ENCODE measurements around the gene BTBD8.
"Not testable (repeated sequence)": the region's sequence is repeated elsewhere in the genome, so short reads cannot be mapped to it uniquely, and the experiment has no call there.

BTBD8 gene

GRCh38 chr1:92075311-92075710 lies 4.8 kb upstream of the BTBD8 start, which contains the start of gene SETSIP:
Gene SETSIP, minus strand, starts transcription at chr1:92075411. Its CDS starts 0 bp downstream, at chr1:92075411.
- TF ChIP-seq CTCF (IDR thresholded peaks at IDR 0.05; ENCODE audit: borderline replicate concordance, insufficient read depth, low read depth, low read length) = no peak
- no peak within 1 kb of the TSS for H3K4me3 ChIP-seq (ENCODE audit: low read depth, low read length)

- no peak for TF ChIP-seq CTCF (IDR thresholded peaks at IDR 0.05; ENCODE audit: borderline replicate concordance, insufficient read depth, low read depth, low read length)
Measured at GRCh38 chr1:92076363-92076762, 3.8 kb upstream of the BTBD8 start.

GRCh38 chr1:92078077-92078476 lies 2.1 kb upstream of the BTBD8 start:
- not testable (repeated sequence) for H3K4me3 ChIP-seq (ENCODE audit: low read depth, low read length)

More at GRCh38 chr1:92076363-92076762, 3.8 kb upstream of the BTBD8 start:
- no peak overlapping the region for H3K4me3 ChIP-seq (ENCODE audit: low read depth, low read length)

- no peak for TF ChIP-seq CTCF (IDR thresholded peaks at IDR 0.05; ENCODE audit: borderline replicate concordance, insufficient read depth, low read depth, low read length)
- no peak overlapping the region for H3K4me3 ChIP-seq (ENCODE audit: low read depth, low read length)
Measured at GRCh38 chr1:92079441-92079840, 704 bp upstream of the BTBD8 start.

- no peak overlapping the region for H3K4me3 ChIP-seq (ENCODE audit: low read depth, low read length)
- TF ChIP-seq CTCF (IDR thresholded peaks at IDR 0.05; ENCODE audit: borderline replicate concordance, insufficient read depth, low read depth, low read length) = no peak
Measured at GRCh38 chr1:92081031-92081430, 886 bp downstream of the BTBD8 start.

GRCh38 chr1:92084651-92085050 lies 4.5 kb downstream of the BTBD8 start:
- TF ChIP-seq CTCF (IDR thresholded peaks at IDR 0.05; ENCODE audit: borderline replicate concordance, insufficient read depth, low read depth, low read length) = no peak
- no peak overlapping the region for H3K4me3 ChIP-seq (ENCODE audit: low read depth, low read length)

GRCh38 chr1:92085727-92086126 lies 5.6 kb downstream of the BTBD8 start:
- H3K4me3 ChIP-seq (ENCODE audit: low read depth, low read length) = no peak overlapping the region
- TF ChIP-seq CTCF (IDR thresholded peaks at IDR 0.05; ENCODE audit: borderline replicate concordance, insufficient read depth, low read depth, low read length) = no peak

GRCh38 chr1:92087542-92087941 lies 7.4 kb downstream of the BTBD8 start:
- TF ChIP-seq CTCF (IDR thresholded peaks at IDR 0.05; ENCODE audit: borderline replicate concordance, insufficient read depth, low read depth, low read length) = no peak
- no peak overlapping the region for H3K4me3 ChIP-seq (ENCODE audit: low read depth, low read length)
